H1 (cell line): ENCODE data around the gene ISG15.

Source experiments
- ATF2 ChIP-seq: IDR thresholded peaks from 2 replicates; pipeline ENCODE4 v1.6.1; 2012; ENCODE audit warnings: low read length, inconsistent platforms
- CEBPB ChIP-seq: IDR thresholded peaks from 2 replicates; pipeline ENCODE4 v1.6.1; 2012; ENCODE audit warnings: low read depth, low read length
- CHD2 ChIP-seq: IDR thresholded peaks from 2 replicates; pipeline ENCODE4 v1.6.1; 2012; ENCODE audit warnings: low read length, improper control_type of control experiment
- CREB1 ChIP-seq: IDR thresholded peaks from 2 replicates; pipeline ENCODE4 v1.6.1; 2012; ENCODE audit warnings: inconsistent platforms
- CTCF ChIP-seq, 3 experiments: IDR thresholded peaks; 1 replicate in 2 of 3; 2 replicates in 1 of 3; pipeline versions ENCODE4 v1.5.1 to v1.6.1; 2011; ENCODE audit warnings: low read length in 3 of 3, mild to moderate bottlenecking in 3 of 3, inconsistent platforms in 2 of 3, low read depth in 1 of 3, moderate library complexity in 1 of 3; ENCODE audit not compliant: insufficient read depth in 1 of 3; ENCODE audit errors: control extremely low read depth in 1 of 3
- EGR1 ChIP-seq: IDR thresholded peaks from 2 replicates; pipeline ENCODE4 v1.6.1; 2011; ENCODE audit warnings: low read depth, low read length, borderline replicate concordance
- POLR2A ChIP-seq, 2 experiments: IDR thresholded peaks; 1 replicate in 1 of 2; 2 replicates in 1 of 2; pipeline ENCODE4 v1.6.1; 2011; ENCODE audit warnings: low read depth in 2 of 2, low read length in 2 of 2, mild to moderate bottlenecking in 2 of 2; ENCODE audit errors: control extremely low read depth in 1 of 2
- POLR2AphosphoS5 ChIP-seq: IDR thresholded peaks from 2 replicates; pipeline ENCODE4 v1.6.1; 2011; ENCODE audit warnings: low read depth, low read length
- RAD21 ChIP-seq, 2 experiments: IDR thresholded peaks in 1 of 2; conservative IDR thresholded peaks in 1 of 2; 2 replicates each; pipeline ENCODE4 v1.6.1; 2011; ENCODE audit warnings: low read depth in 2 of 2, low read length in 2 of 2, improper control_type of control experiment in 1 of 2, inconsistent platforms in 1 of 2, mild to moderate bottlenecking in 1 of 2, moderate library complexity in 1 of 2
- TAF1 ChIP-seq: IDR thresholded peaks from 2 replicates; pipeline ENCODE4 v1.6.1; 2011; ENCODE audit warnings: mild to moderate bottlenecking, low read depth, low read length
- YY1 ChIP-seq: IDR thresholded peaks from 2 replicates; pipeline ENCODE4 v1.6.1; 2011; ENCODE audit warnings: low read depth, mild to moderate bottlenecking, low read length

- TF ChIP-seq CREB1 (no peak), CHD2 (no peak), CTCF (IDR thresholded peaks at IDR 0.05; ENCODE audit: control extremely low read depth in 1 of 3, insufficient read depth in 1 of 3, low read depth in 1 of 3, low read length in 3 of 3) (no peak), POLR2A (IDR thresholded peaks at IDR 0.05; ENCODE audit: control extremely low read depth in 1 of 2, low read depth in 2 of 2, low read length in 2 of 2) (no peak), ATF2 (no peak), TAF1 (no peak), YY1 (no peak), RAD21 (IDR thresholded peaks at IDR 0.05 in 1 of 2, conservative IDR thresholded peaks at IDR 0.05 in 1 of 2; ENCODE audit: low read depth in 2 of 2, low read length in 2 of 2) (no peak), CEBPB (no peak), POLR2AphosphoS5 (no peak), EGR1 (no peak)
Measured at GRCh38 chr1:1045129-1045528, 31.8 kb downstream of the ISG15 start.
